ENCODE data around the gene CDC42BPG. TPM values are rescaled to one million over a fixed set of nuclear protein-coding genes. Genes with fewer than 3 reads are reported as not detected.

Gene CDC42BPG
- total RNA-seq, 1 donor from 2014 or later, result 0.32 TPM

GRCh38 chr11:64885367-64886286 is 41.2 kb upstream of the CDC42BPG start:
- DNase-seq (ENCODE audit: low spot score), result no peak
- Mint-ChIP-seq H3K36me3 (ENCODE audit: low read depth) (no peaks in the 10 kb centered on the region), H3K27me3 (ENCODE audit: low read depth) (no peaks in the 10 kb centered on the region)

GRCh38 chr11:64884019-64884418 is 39.6 kb upstream of the CDC42BPG start:
- Mint-ChIP-seq H3K4me3 (ENCODE audit: low read depth) (no peak overlapping the region), H3K36me3 (ENCODE audit: low read depth) (no peaks in the 10 kb centered on the region), H3K27me3 (ENCODE audit: low read depth) (no peaks in the 10 kb centered on the region), H3K27ac (no peak overlapping the region), H3K4me1 (ENCODE audit: low read depth) (peaks cover 48% of the 10 kb centered on the region), H3K9me3 (no peaks in the 10 kb centered on the region)
- no peak for DNase-seq (ENCODE audit: low spot score)
- intact Hi-C loops (cut with micrococcal nuclease), result no loop called here

More at GRCh38 chr11:64885367-64886286, 41.2 kb upstream of the CDC42BPG start:
- peak overlapping the region; percentile 80 for H3K27ac Mint-ChIP-seq
- intact Hi-C loops (cut with micrococcal nuclease), result loop anchor here (1.0 kb wide), 1 partner anchor 20 kb away; no protein-coding TSS in a partner anchor
- H3K4me1 Mint-ChIP-seq (ENCODE audit: low read depth), result peaks cover 34% of the 10 kb centered on the region
- H3K9me3 Mint-ChIP-seq, result no peaks in the 10 kb centered on the region
- H3K4me3 Mint-ChIP-seq (ENCODE audit: low read depth), result peak overlapping the region; percentile 54

- DNase-seq (ENCODE audit: low spot score), result no peak
- H3K4me1 Mint-ChIP-seq (ENCODE audit: low read depth), result peaks cover 48% of the 10 kb centered on the region
- H3K4me3 Mint-ChIP-seq (ENCODE audit: low read depth), result no peak overlapping the region
- no peaks in the 10 kb centered on the region for H3K9me3 Mint-ChIP-seq
- H3K36me3 Mint-ChIP-seq (ENCODE audit: low read depth), result no peaks in the 10 kb centered on the region
- no peaks in the 10 kb centered on the region for H3K27me3 Mint-ChIP-seq (ENCODE audit: low read depth)
- H3K27ac Mint-ChIP-seq, result no peak overlapping the region
- intact Hi-C loops (cut with micrococcal nuclease), result no loop called here
Observed at GRCh38 chr11:64883575-64883974, 39.1 kb upstream of the CDC42BPG start.

GRCh38 chr11:64882243-64882642 is 37.8 kb upstream of the CDC42BPG start:
- no peak overlapping the region for H3K27ac Mint-ChIP-seq
- H3K36me3 Mint-ChIP-seq (ENCODE audit: low read depth), result peaks cover 4% of the 10 kb centered on the region
- no peaks in the 10 kb centered on the region for H3K9me3 Mint-ChIP-seq
- no peak for DNase-seq (ENCODE audit: low spot score)
- H3K27me3 Mint-ChIP-seq (ENCODE audit: low read depth), result no peaks in the 10 kb centered on the region
- peaks cover 43% of the 10 kb centered on the region for H3K4me1 Mint-ChIP-seq (ENCODE audit: low read depth)
- no peak overlapping the region for H3K4me3 Mint-ChIP-seq (ENCODE audit: low read depth)
- intact Hi-C loops (cut with micrococcal nuclease), result no loop called here

GRCh38 chr11:64881476-64881875 is 37.0 kb upstream of the CDC42BPG start:
- H3K27ac Mint-ChIP-seq, result peak overlapping the region; percentile 77
- intact Hi-C loops (cut with micrococcal nuclease), result no loop called here
- H3K4me1 Mint-ChIP-seq (ENCODE audit: low read depth), result peaks cover 50% of the 10 kb centered on the region
- DNase-seq (ENCODE audit: low spot score), result no peak
- H3K4me3 Mint-ChIP-seq (ENCODE audit: low read depth), result no peak overlapping the region
- H3K9me3 Mint-ChIP-seq, result no peaks in the 10 kb centered on the region
- peaks cover 12% of the 10 kb centered on the region for H3K36me3 Mint-ChIP-seq (ENCODE audit: low read depth)
- no peaks in the 10 kb centered on the region for H3K27me3 Mint-ChIP-seq (ENCODE audit: low read depth)

GRCh38 chr11:64880240-64881001 is 36.0 kb upstream of the CDC42BPG start:
- peaks cover 22% of the 10 kb centered on the region for H3K36me3 Mint-ChIP-seq (ENCODE audit: low read depth)
- H3K9me3 Mint-ChIP-seq, result no peaks in the 10 kb centered on the region
- peak overlapping the region; percentile 95 for H3K27ac Mint-ChIP-seq
- H3K27me3 Mint-ChIP-seq (ENCODE audit: low read depth), result no peaks in the 10 kb centered on the region
- DNase-seq (ENCODE audit: low spot score), result peak; percentile 29
- H3K4me1 Mint-ChIP-seq (ENCODE audit: low read depth), result peaks cover 51% of the 10 kb centered on the region
- peak overlapping the region; percentile 99 for H3K4me3 Mint-ChIP-seq (ENCODE audit: low read depth)
- intact Hi-C loops (cut with micrococcal nuclease), result loop anchor here (1.0 kb wide), 1 partner anchor 21 kb away; no protein-coding TSS in a partner anchor

- DNase-seq (ENCODE audit: low spot score), result no peak
- Mint-ChIP-seq H3K27ac (peak overlapping the region; percentile 95), H3K27me3 (ENCODE audit: low read depth) (no peaks in the 10 kb centered on the region), H3K4me3 (ENCODE audit: low read depth) (peak overlapping the region; percentile 99), H3K9me3 (no peaks in the 10 kb centered on the region), H3K36me3 (ENCODE audit: low read depth) (peaks cover 33% of the 10 kb centered on the region), H3K4me1 (ENCODE audit: low read depth) (peaks cover 52% of the 10 kb centered on the region)
- intact Hi-C loops (cut with micrococcal nuclease), result loop anchor here (2.0 to 10.0 kb wide), 2 partner anchors 15 to 615 kb away; partner anchors contain the start of gene MALAT1
Observed at GRCh38 chr11:64879244-64879900, 34.9 kb upstream of the CDC42BPG start.

GRCh38 chr11:64878494-64879243 is 34.2 kb upstream of the CDC42BPG start, which contains the start of gene EHD1:
TSS of gene EHD1 (minus strand) at chr11:64878621. CDS start at chr11:64878464, 157 bp downstream.
- H3K36me3 Mint-ChIP-seq (ENCODE audit: low read depth), result peaks cover 36% of the 10 kb centered on the region
- no peaks in the 10 kb centered on the region for H3K27me3 Mint-ChIP-seq (ENCODE audit: low read depth)
- no peaks in the 10 kb centered on the region for H3K9me3 Mint-ChIP-seq
- peaks cover 55% of the 10 kb centered on the region for H3K4me1 Mint-ChIP-seq (ENCODE audit: low read depth)
- H3K4me3 Mint-ChIP-seq (ENCODE audit: low read depth), result peak within 1 kb of the TSS; percentile 99
- DNase-seq (ENCODE audit: low spot score), result peak; percentile 99
- H3K27ac Mint-ChIP-seq, result peak within 1 kb of the TSS; percentile 95
- intact Hi-C loops (cut with micrococcal nuclease), result loop anchor here (2.0 to 10.0 kb wide), 2 partner anchors 16 to 616 kb away; partner anchors contain the start of gene MALAT1

GRCh38 chr11:64878223-64878493 is 33.7 kb upstream of the CDC42BPG start:
- peak overlapping the region; percentile 60 for H3K27ac Mint-ChIP-seq
- H3K4me3 Mint-ChIP-seq (ENCODE audit: low read depth), result peak overlapping the region; percentile 99
- H3K9me3 Mint-ChIP-seq, result no peaks in the 10 kb centered on the region
- no peak for DNase-seq (ENCODE audit: low spot score)
- peaks cover 55% of the 10 kb centered on the region for H3K4me1 Mint-ChIP-seq (ENCODE audit: low read depth)
- H3K36me3 Mint-ChIP-seq (ENCODE audit: low read depth), result peaks cover 40% of the 10 kb centered on the region
- no peaks in the 10 kb centered on the region for H3K27me3 Mint-ChIP-seq (ENCODE audit: low read depth)
- intact Hi-C loops (cut with micrococcal nuclease), result loop anchor here (2.0 to 10.0 kb wide), 2 partner anchors 17 to 617 kb away; partner anchors contain the start of gene MALAT1

GRCh38 chr11:64877390-64878222 is 33.2 kb upstream of the CDC42BPG start:
- DNase-seq (ENCODE audit: low spot score), result peak; percentile 30
- peak overlapping the region; percentile 99 for H3K4me3 Mint-ChIP-seq (ENCODE audit: low read depth)
- H3K27ac Mint-ChIP-seq, result peak overlapping the region; percentile 82
- H3K4me1 Mint-ChIP-seq (ENCODE audit: low read depth), result peaks cover 59% of the 10 kb centered on the region
- H3K36me3 Mint-ChIP-seq (ENCODE audit: low read depth), result peaks cover 46% of the 10 kb centered on the region
- H3K27me3 Mint-ChIP-seq (ENCODE audit: low read depth), result no peaks in the 10 kb centered on the region
- no peaks in the 10 kb centered on the region for H3K9me3 Mint-ChIP-seq
- intact Hi-C loops (cut with micrococcal nuclease), result loop anchor here (2.0 to 10.0 kb wide), 3 partner anchors 17 to 617 kb away; partner anchors contain the start of gene MALAT1

- no peak for DNase-seq (ENCODE audit: low spot score)
- Mint-ChIP-seq H3K27me3 (ENCODE audit: low read depth) (no peaks in the 10 kb centered on the region), H3K9me3 (no peaks in the 10 kb centered on the region), H3K4me3 (ENCODE audit: low read depth) (peak overlapping the region; percentile 99), H3K27ac (peak overlapping the region; percentile 59), H3K36me3 (ENCODE audit: low read depth) (peaks cover 53% of the 10 kb centered on the region), H3K4me1 (ENCODE audit: low read depth) (peaks cover 61% of the 10 kb centered on the region)
- intact Hi-C loops (cut with micrococcal nuclease), result loop anchor here (1.0 to 10.0 kb wide), 3 partner anchors 12 to 618 kb away; partner anchors contain the start of gene MALAT1
Observed at GRCh38 chr11:64876835-64877341, 32.4 kb upstream of the CDC42BPG start.

All from activated T-helper 2 cell treated with anti-CD3 and anti-CD28 coated beads, Interferon-gamma antibody, Interleukin-2, Interleukin-4, amounts not matched to agents 10 μg/mL and 5 μg/mL and 100 μg/mL, durations not matched to agents 14 hours and 24 hours and 36 hours (primary cell).